PFSK-1 (cell line): ENCODE results near the gene CNTN3.

Source experiments
- FOXP2 ChIP-seq: optimal IDR thresholded peaks from 2 replicates; pipeline ENCODE3; 2011; ENCODE audit warnings: borderline replicate concordance, control low read depth, inconsistent platforms; ENCODE audit not compliant: insufficient read depth; ENCODE audit errors: extremely low read length, extremely low read depth
- POLR2AphosphoS5 ChIP-seq: IDR thresholded peaks from 2 replicates; pipeline ENCODE4 v1.6.1; 2012; ENCODE audit warnings: low read depth, mild to moderate bottlenecking, control low read depth, low read length, moderate library complexity
- REST ChIP-seq, 2 experiments: IDR thresholded peaks; 2 replicates each; pipeline versions ENCODE4 v1.6.1 to v1.8.0; 2011 to 2012; ENCODE audit warnings: low read depth in 2 of 2, low read length in 2 of 2, control low read depth in 1 of 2, inconsistent platforms in 1 of 2, mild to moderate bottlenecking in 1 of 2, moderate library complexity in 1 of 2; ENCODE audit not compliant: insufficient read depth in 1 of 2
- SIN3A ChIP-seq: IDR thresholded peaks from 2 replicates; pipeline ENCODE4 v1.6.1; 2012; ENCODE audit warnings: mild to moderate bottlenecking, low read length, moderate library complexity, borderline replicate concordance; ENCODE audit not compliant: insufficient read depth
- TAF1 ChIP-seq: IDR thresholded peaks from 2 replicates; pipeline ENCODE4 v1.6.1; 2012; ENCODE audit warnings: low read length, control low read depth, borderline replicate concordance; ENCODE audit not compliant: insufficient read depth

- no peak for TF ChIP-seq POLR2AphosphoS5
- TF ChIP-seq REST (IDR thresholded peaks at IDR 0.05; ENCODE audit: insufficient read depth in 1 of 2, low read depth in 2 of 2, low read length in 2 of 2) = no peak
- no peak for TF ChIP-seq FOXP2
- no peak for TF ChIP-seq TAF1
- TF ChIP-seq SIN3A = no peak
Measured at GRCh38 chr3:74633021-74633420, 18.6 kb upstream of the CNTN3 start.
